H1 (cell line): ENCODE data around the gene CTIF. TPM values are rescaled to one million over a fixed set of nuclear protein-coding genes. Genes with fewer than 3 reads are reported as not detected.

Experiments
- CTCF ChIA-PET: fragments of 300-600 bp; sonication (Branson Sonifier 250); formaldehyde crosslinking; loops from one replicate; lab custom pipeline; 2021; ENCODE audit not compliant: partially characterized antibody; lab: Charles Lee
- POLR2A ChIA-PET: fragments of 300-600 bp; sonication (Branson Sonifier 250); formaldehyde crosslinking; loops from one replicate; lab custom pipeline; 2021; ENCODE audit warnings: inconsistent platforms; ENCODE audit not compliant: partially characterized antibody; lab: Charles Lee
- DNase-seq, 2 experiments: peaks; one replicate each; pipeline versions ENCODE4 v3.0.0 to v3.0.0-alpha.2; 2010 to 2022; ENCODE audit warnings: low spot score in 2 of 2, low read depth in 1 of 2, mixed read lengths in 1 of 2
- FAIRE-seq: peaks from 2 replicates; lab custom pipeline; 2011; peaks lifted over from hg19 to GRCh38; lab: Jason Lieb, UNC
- H2AFZ ChIP-seq: 2 replicates; pipeline ENCODE4 v1.8.1; 2012; ENCODE audit warnings: low read length, inconsistent platforms
- H2AK5ac ChIP-seq: 2 replicates; pipeline ENCODE4 v1.6.1; 2013; ENCODE audit warnings: low read depth, low read length
- H2BK120ac ChIP-seq: replicated peaks from 2 replicates; pipeline ENCODE3; 2013; ENCODE audit warnings: low read depth, low read length, inconsistent platforms
- H2BK12ac ChIP-seq: 2 replicates; pipeline ENCODE4 v1.6.1; 2013; ENCODE audit warnings: low read depth, low read length
- H2BK15ac ChIP-seq: 2 replicates; pipeline ENCODE4 v1.6.1; 2013; ENCODE audit warnings: low read length
- H2BK20ac ChIP-seq: 2 replicates; pipeline ENCODE4 v1.6.1; 2013; ENCODE audit warnings: low read length
- H2BK5ac ChIP-seq: 2 replicates; pipeline ENCODE4 v1.6.1; 2013; ENCODE audit warnings: low read depth, low read length
- H3K14ac ChIP-seq: 2 replicates; pipeline ENCODE4 v1.6.1; 2013; ENCODE audit warnings: inconsistent platforms; ENCODE audit not compliant: insufficient read length
- H3K18ac ChIP-seq: 2 replicates; pipeline ENCODE4 v1.6.1; 2013; ENCODE audit warnings: low read length; ENCODE audit errors: extremely low read depth
- H3K23ac ChIP-seq: 2 replicates; pipeline ENCODE4 v1.6.1; 2013; ENCODE audit warnings: inconsistent platforms; ENCODE audit not compliant: insufficient read length
- H3K23me2 ChIP-seq: 2 replicates; pipeline ENCODE4 v1.6.1; 2013; ENCODE audit warnings: low read depth, low read length
- H3K27ac ChIP-seq: 2 replicates; pipeline ENCODE4 v1.6.1; 2011; ENCODE audit warnings: low read depth, low read length, inconsistent platforms
- H3K27me3 ChIP-seq, 4 experiments: replicated peaks in 1 of 4; 1 replicate in 1 of 4; 2 replicates in 3 of 4; pipeline versions ENCODE4 v1.6.1 to v1.8.1; 2011 to 2013; ENCODE audit warnings: low read length in 3 of 4, mild to moderate bottlenecking in 3 of 4, inconsistent platforms in 2 of 4, mixed read lengths in 2 of 4, moderate library complexity in 1 of 4; ENCODE audit not compliant: control insufficient read depth in 3 of 4, insufficient read depth in 3 of 4; ENCODE audit errors: extremely low read depth in 1 of 4
- H3K36me3 ChIP-seq, 4 experiments: 2 replicates each; pipeline versions ENCODE4 v1.6.1 to v1.8.1; 2011 to 2013; ENCODE audit warnings: mild to moderate bottlenecking in 4 of 4, low read length in 3 of 4, moderate library complexity in 2 of 4, control low read depth in 1 of 4, inconsistent platforms in 1 of 4; ENCODE audit not compliant: insufficient read depth in 4 of 4, control insufficient read depth in 2 of 4
- H3K4ac ChIP-seq: replicated peaks from 2 replicates; pipeline ENCODE3; 2013; ENCODE audit warnings: low read length, low read depth, mixed read lengths, inconsistent platforms; ENCODE audit not compliant: insufficient read length
- H3K4me1 ChIP-seq, 4 experiments: replicated peaks in 1 of 4; 1 replicate in 1 of 4; 2 replicates in 3 of 4; pipeline versions ENCODE4 v1.6.1 to v1.8.1; 2011 to 2013; ENCODE audit warnings: low read length in 3 of 4, inconsistent platforms in 2 of 4, mixed read lengths in 1 of 4; ENCODE audit not compliant: insufficient read depth in 4 of 4, control insufficient read depth in 3 of 4
- H3K4me2 ChIP-seq, 2 experiments: 2 replicates each; pipeline versions ENCODE4 v1.6.1 to v1.8.1; 2011 to 2013; ENCODE audit warnings: low read depth in 2 of 2, low read length in 2 of 2, control low read depth in 1 of 2, inconsistent platforms in 1 of 2, mild to moderate bottlenecking in 1 of 2; ENCODE audit not compliant: insufficient read depth in 1 of 2
- H3K4me3 ChIP-seq, 4 experiments: fragments of 200-600, 300-600 bp in 1 of 4; sonication (generic), shearing (Covaris generic), sonication (Bioruptor Twin) in 1 of 4; 2 replicates each; pipeline versions ENCODE4 v1.5.1 to v1.8.1; 2011 to 2016; ENCODE audit warnings: low read length in 4 of 4, low read depth in 3 of 4, control low read depth in 2 of 4, inconsistent platforms in 2 of 4, mild to moderate bottlenecking in 2 of 4, mixed read lengths in 1 of 4, moderate library complexity in 1 of 4; ENCODE audit not compliant: insufficient read depth in 2 of 4; ENCODE audit errors: extremely low read depth in 1 of 4
- H3K56ac ChIP-seq: replicated peaks from 2 replicates; pipeline ENCODE3; 2013; ENCODE audit warnings: low read depth, mild to moderate bottlenecking, mixed read lengths, low read length, inconsistent platforms; ENCODE audit not compliant: insufficient read length
- H3K79me1 ChIP-seq: 2 replicates; pipeline ENCODE4 v1.6.1; 2013; ENCODE audit warnings: low read depth, low read length, control low read depth
- H3K79me2 ChIP-seq, 2 experiments: 2 replicates each; pipeline versions ENCODE4 v1.6.1 to v1.8.1; 2012 to 2013; ENCODE audit warnings: low read length in 2 of 2, mild to moderate bottlenecking in 2 of 2, inconsistent platforms in 1 of 2; ENCODE audit not compliant: insufficient read depth in 2 of 2, control insufficient read depth in 1 of 2
- H3K9ac ChIP-seq, 4 experiments: replicated peaks in 1 of 4; 1 replicate in 1 of 4; 2 replicates in 3 of 4; pipeline versions ENCODE4 v1.6.1 to v1.8.1; 2011 to 2013; ENCODE audit warnings: low read depth in 3 of 4, low read length in 3 of 4, control low read depth in 2 of 4, mild to moderate bottlenecking in 2 of 4, moderate library complexity in 2 of 4, inconsistent platforms in 1 of 4; ENCODE audit errors: extremely low read depth in 1 of 4
- H3K9me3 ChIP-seq, 2 experiments: 2 replicates each; pipeline versions ENCODE4 v1.6.1 to v1.8.1; 2012 to 2013; ENCODE audit warnings: mild to moderate bottlenecking in 2 of 2, moderate library complexity in 2 of 2, control low read depth in 1 of 2, inconsistent platforms in 1 of 2, low read depth in 1 of 2, low read length in 1 of 2, mixed read lengths in 1 of 2; ENCODE audit not compliant: insufficient read depth in 2 of 2
- H4K20me1 ChIP-seq, 2 experiments: replicated peaks in 1 of 2; 2 replicates each; pipeline versions ENCODE3 to v1.8.1; 2011 to 2013; ENCODE audit warnings: inconsistent platforms in 2 of 2, low read length in 2 of 2, mild to moderate bottlenecking in 1 of 2; ENCODE audit not compliant: insufficient read depth in 2 of 2, control insufficient read depth in 1 of 2
- H4K5ac ChIP-seq: 2 replicates; pipeline ENCODE4 v1.6.1; 2013; ENCODE audit warnings: low read length, low read depth, mixed read lengths, inconsistent platforms; ENCODE audit not compliant: insufficient read length
- H4K8ac ChIP-seq: 2 replicates; pipeline ENCODE4 v1.8.0; 2013; ENCODE audit warnings: mild to moderate bottlenecking, moderate library complexity, low read length, inconsistent platforms; ENCODE audit not compliant: insufficient read depth; ENCODE audit errors: extremely low read depth
- H4K91ac ChIP-seq: replicated peaks from 2 replicates; pipeline ENCODE3; 2013; ENCODE audit warnings: low read length, mixed read lengths, inconsistent platforms; ENCODE audit not compliant: insufficient read length
- MAX ChIP-seq: IDR thresholded peaks from 2 replicates; pipeline ENCODE4 v1.6.1; 2012; ENCODE audit warnings: inconsistent platforms
- SP1 ChIP-seq: IDR thresholded peaks from 2 replicates; pipeline ENCODE4 v1.6.1; 2011; ENCODE audit warnings: low read depth, low read length
- WGBS, 2 experiments: shearing (Covaris generic) in 1 of 2; methylation state at CpG; one replicate each; pipeline versions ENCODE4 v1.1.6 to v1.1.7; 2013 to 2015; ENCODE audit warnings: low lambda C conversion rate in 2 of 2, mixed read lengths in 2 of 2, inconsistent platforms in 1 of 2, low coverage in 1 of 2, missing lambda C conversion rate in 1 of 2; ENCODE audit not compliant: insufficient replicate concordance in 2 of 2, insufficient coverage in 1 of 2, insufficient read length in 1 of 2; ENCODE audit errors: extremely low coverage in 1 of 2, missing lambda C conversion rate in 1 of 2; 5-methylcytosine and 5-hydroxymethylcytosine counted together
- polyA plus RNA-seq, 7 experiments: library from polyadenylated mRNA; depleted of rRNA in 3 of 7; stranded (reverse) in 5 of 7; unstranded in 2 of 7; fragments of >200 nt in 5 of 7; fragments of 200-250 nt in 2 of 7; gene quantifications; 1 replicate in 5 of 7; 2 replicates in 1 of 7; 4 replicates in 1 of 7; pipeline versions ENCODE4 v1.2.1 to v1.2.3, GENCODE V29; 2011 to 2013; ENCODE audit warnings: missing spikeins in 2 of 7, mixed read lengths in 2 of 7
- total RNA-seq: library from RNA; stranded (reverse); fragmentation: NEBNext Ultra II Directional; extraction: Animal tissue kit (Norgen Biotek cat#: 25700); gene quantifications from 2 replicates; pipeline ENCODE4 v1.2.1, GENCODE V29; 2021

CTIF gene
- total and polyA plus RNA-seq, 2 of the 8 experiments (the other 6 are each of a cell fraction or from before 2014, with no cell fraction given) = 9.0 to 17.8 TPM

GRCh38 chr18:48792141-48792540, 253.3 kb downstream of the CTIF start:
- Histone ChIP-seq H2AFZ (no peak overlapping the region), H3K9ac (no peak overlapping the region), H4K5ac (no peak overlapping the region), H2BK5ac (no peak overlapping the region), H2BK20ac (no peak overlapping the region), H3K27me3 (no peaks in the 10 kb centered on the region), H3K4me1 (no peaks in the 10 kb centered on the region; a peak in 1 of 7 replicates), H3K36me3 (no peaks in the 10 kb centered on the region; a peak in 1 of 8 replicates), H4K20me1 (no peaks in the 10 kb centered on the region), H2BK15ac (no peak overlapping the region), H3K4me2 (no peak overlapping the region), H3K56ac (no peak overlapping the region), H3K79me2 (no peaks in the 10 kb centered on the region), H3K4me3 (no peak overlapping the region), H3K79me1 (no peaks in the 10 kb centered on the region), H2BK12ac (no peak overlapping the region), H3K23me2 (no peaks in the 10 kb centered on the region), H4K91ac (no peak overlapping the region), H3K4ac (no peak overlapping the region), H2BK120ac (no peak overlapping the region), H3K23ac (no peak overlapping the region), H4K8ac (no peak overlapping the region), H3K14ac (no peak overlapping the region), H3K27ac (no peak overlapping the region), H2AK5ac (no peak overlapping the region), H3K18ac (no peak overlapping the region), H3K9me3 (no peaks in the 10 kb centered on the region)
- CTCF ChIA-PET = interaction anchor here (1.2 to 3.7 kb wide), 6 partner anchors 10 to 84 kb away, joined by 3 to 16 read pairs (median 4); no protein-coding TSS in a partner anchor
- no peak for FAIRE-seq
- POLR2A ChIA-PET = no interaction called here
- DNase-seq = no peak
- WGBS, 2 experiments = 90% methylated on average over 4 of the region's 4 CpGs; no CpG with 5 or more reads in 1 of the 2 experiments
- TF ChIP-seq MAX = no peak
- TF ChIP-seq SP1 = no peak
